ENCODE data around the gene AOAH. TPM values are rescaled to one million over a fixed set of nuclear protein-coding genes. Genes with fewer than 3 reads are reported as not detected.

Gene AOAH
- total RNA-seq, 1 experiment from 2014 or later, result 0.39 TPM

GRCh38 chr7:36762394-36762793 is 38.1 kb upstream of the AOAH start:
- Histone ChIP-seq H4K91ac (ENCODE audit: insufficient read length, low read depth, low read length) (no peak overlapping the region), H3K23me2 (ENCODE audit: insufficient read length, low read depth, low read length, poor library complexity, severe bottlenecking) (no peaks in the 10 kb centered on the region), H2BK12ac (ENCODE audit: insufficient read length, low read depth, low read length) (no peak overlapping the region), H3T11ph (ENCODE audit: low read length) (no peak overlapping the region), H2AK5ac (ENCODE audit: insufficient read length, low read length) (no peak overlapping the region), H4K20me1 (ENCODE audit: control insufficient read depth, insufficient read depth, insufficient read length) (no peaks in the 10 kb centered on the region), H3K18ac (ENCODE audit: insufficient read length, low read depth, low read length) (no peak overlapping the region), H3K4me1 (ENCODE audit: insufficient read depth, low read length) (peaks cover 6% of the 10 kb centered on the region; the same call in 1 of the 2 replicates), H2BK15ac (ENCODE audit: low read depth, low read length) (no peak overlapping the region), H3K4ac (ENCODE audit: low read depth, low read length) (no peak overlapping the region), H3K79me1 (ENCODE audit: insufficient read depth, low read depth, low read length, poor library complexity, severe bottlenecking) (no peaks in the 10 kb centered on the region), H3K56ac (ENCODE audit: insufficient read length, low read depth, low read length) (no peak overlapping the region), H2BK20ac (ENCODE audit: low read depth, low read length, poor library complexity, severe bottlenecking) (no peak overlapping the region), H2BK120ac (ENCODE audit: low read depth, low read length, poor library complexity, severe bottlenecking) (no peak overlapping the region), H4K8ac (replicated peaks; ENCODE audit: insufficient read length, low read depth, low read length) (no peak overlapping the region), H3K79me2 (ENCODE audit: insufficient read depth, low read length) (no peaks in the 10 kb centered on the region), H3K9ac (ENCODE audit: extremely low read depth, insufficient read length, low read length) (no peak overlapping the region), H3K9me3 (ENCODE audit: control insufficient read depth, low read depth, low read length) (no peaks in the 10 kb centered on the region), H2BK5ac (ENCODE audit: insufficient read length, low read length) (no peak overlapping the region), H3K23ac (ENCODE audit: insufficient read length, low read depth, low read length) (no peak overlapping the region), H2AFZ (ENCODE audit: low read length) (no peak overlapping the region), H3K4me2 (ENCODE audit: insufficient read depth, insufficient read length, low read length) (peak overlapping the region; percentile 32), H3K14ac (ENCODE audit: insufficient read depth, low read length) (no peak overlapping the region), H3K27me3 (ENCODE audit: insufficient read depth, low read length) (no peaks in the 10 kb centered on the region), H4K5ac (ENCODE audit: insufficient read length, low read depth, low read length) (no peak overlapping the region), H3K27ac (ENCODE audit: insufficient read length, low read depth, low read length) (no peak overlapping the region)
- WGBS (ENCODE audit: extremely low coverage, insufficient read length, low lambda C conversion rate), result no CpG with 5 or more reads among the region's 2 CpGs
- Mint-ChIP-seq H3K9me3 (no peaks in the 10 kb centered on the region; a peak in 1 of 5 replicates), H3K36me3 (ENCODE audit: insufficient read depth in 1 of 3, low read depth in 3 of 3) (peaks cover 2 to 8% (median 4%) of the 10 kb centered on the region in 3 experiments; a peak in 3 of 7 replicates), H3K4me1 (peaks cover 35 to 39% of the 10 kb centered on the region in 2 experiments), H3K27me3 (ENCODE audit: low read depth) (no peaks in the 10 kb centered on the region), H3K27ac (peak overlapping the region; percentile 54 to 91 (median 87)), H3K4me3 (no peak overlapping the region)
- no peak for TF ChIP-seq CTCF (conservative IDR thresholded peaks at IDR 0.05)
- peak; percentile 36 for DNase-seq

All from H9 (cell line).